IPS DF 6.9 (cell line): ENCODE results near the gene IFT122.

Experiments
- DNase-seq: peaks from one replicate; pipeline ENCODE4 v3.0.0-alpha.2; 2013; ENCODE audit warnings: low read depth, low spot score
- H3K27ac ChIP-seq: one replicate; pipeline ENCODE4 v1.5.1; 2013; ENCODE audit warnings: low read length, control low read depth
- H3K27me3 ChIP-seq: 2 replicates; pipeline ENCODE4 v1.6.1; 2013; ENCODE audit warnings: mild to moderate bottlenecking, low read length; ENCODE audit not compliant: control insufficient read depth, insufficient read depth
- H3K36me3 ChIP-seq: 2 replicates; pipeline ENCODE4 v1.6.1; 2013; ENCODE audit warnings: low read length; ENCODE audit not compliant: control insufficient read depth, insufficient read depth
- H3K4me1 ChIP-seq: 2 replicates; pipeline ENCODE4 v1.6.1; 2013; ENCODE audit warnings: low read length; ENCODE audit not compliant: control insufficient read depth, insufficient read depth
- H3K4me3 ChIP-seq: 2 replicates; pipeline ENCODE4 v1.5.1; 2013; ENCODE audit warnings: mild to moderate bottlenecking, low read length
- H3K9me3 ChIP-seq: 2 replicates; pipeline ENCODE4 v1.6.1; 2013; ENCODE audit warnings: low read length, inconsistent platforms; ENCODE audit not compliant: control insufficient read depth, insufficient read depth
- WGBS: extraction: QIAGEN DNeasy Blood & Tissue Kit; methylation state at CpG from one replicate; pipeline ENCODE4 v1.1.7; 2013; ENCODE audit warnings: mixed read lengths, missing lambda C conversion rate; ENCODE audit not compliant: insufficient read length, insufficient coverage; 5-methylcytosine and 5-hydroxymethylcytosine counted together

Gene IFT122

GRCh38 chr3:129525341-129525968 lies 85.4 kb downstream of the IFT122 start:
- H3K27ac ChIP-seq: no peak overlapping the region
- H3K4me3 ChIP-seq: no peak overlapping the region
- H3K4me1 ChIP-seq: peaks cover 1% of the 10 kb centered on the region
- H3K9me3 ChIP-seq: no peaks in the 10 kb centered on the region
- WGBS: no CpG with 5 or more reads among the region's 8 CpGs
- no peaks in the 10 kb centered on the region for H3K27me3 ChIP-seq
- no peak for DNase-seq
- H3K36me3 ChIP-seq: no peaks in the 10 kb centered on the region

- DNase-seq: no peak
- Histone ChIP-seq H3K4me3 (no peak overlapping the region), H3K27ac (no peak overlapping the region), H3K36me3 (no peaks in the 10 kb centered on the region), H3K9me3 (no peaks in the 10 kb centered on the region), H3K27me3 (no peaks in the 10 kb centered on the region), H3K4me1 (peaks cover 5% of the 10 kb centered on the region)
- WGBS: no CpG with 5 or more reads among the region's 12 CpGs
Observed at GRCh38 chr3:129526121-129526900, 86.3 kb downstream of the IFT122 start.

- Histone ChIP-seq H3K4me3 (no peak overlapping the region), H3K27ac (no peak overlapping the region), H3K36me3 (no peaks in the 10 kb centered on the region), H3K27me3 (no peaks in the 10 kb centered on the region), H3K9me3 (no peaks in the 10 kb centered on the region), H3K4me1 (peaks cover 5% of the 10 kb centered on the region)
- DNase-seq: no peak
- no CpG with 5 or more reads among the region's 11 CpGs for WGBS
Observed at GRCh38 chr3:129527262-129527661, 87.2 kb downstream of the IFT122 start.

- Histone ChIP-seq H3K27ac (no peak within 1 kb of the TSS), H3K4me3 (no peak within 1 kb of the TSS), H3K36me3 (no peaks in the 10 kb centered on the region), H3K27me3 (no peaks in the 10 kb centered on the region), H3K4me1 (peaks cover 5% of the 10 kb centered on the region), H3K9me3 (no peaks in the 10 kb centered on the region)
- WGBS: no CpG with 5 or more reads among the region's 18 CpGs
- no peak for DNase-seq
Observed at GRCh38 chr3:129528589-129529100, 88.6 kb downstream of the IFT122 start, which contains the start of gene RHO. RHO (plus strand) TSS chr3:129528639; CDS start chr3:129528734, 95 bp downstream.

- Histone ChIP-seq H3K27ac (no peak overlapping the region), H3K9me3 (no peaks in the 10 kb centered on the region), H3K36me3 (no peaks in the 10 kb centered on the region), H3K4me3 (no peak overlapping the region), H3K4me1 (peaks cover 5% of the 10 kb centered on the region), H3K27me3 (no peaks in the 10 kb centered on the region)
- no CpG with 5 or more reads among the region's 12 CpGs for WGBS
- no peak for DNase-seq
Observed at GRCh38 chr3:129529436-129530210, 89.6 kb downstream of the IFT122 start.

- Histone ChIP-seq H3K27me3 (no peaks in the 10 kb centered on the region), H3K36me3 (no peaks in the 10 kb centered on the region), H3K4me3 (no peak overlapping the region), H3K4me1 (peaks cover 5% of the 10 kb centered on the region), H3K27ac (no peak overlapping the region), H3K9me3 (no peaks in the 10 kb centered on the region)
- DNase-seq: no peak
- no CpG with 5 or more reads among the region's 6 CpGs for WGBS
Observed at GRCh38 chr3:129530251-129530791, 90.3 kb downstream of the IFT122 start.

GRCh38 chr3:129530821-129531220 lies 90.8 kb downstream of the IFT122 start:
- peaks cover 5% of the 10 kb centered on the region for H3K4me1 ChIP-seq
- H3K4me3 ChIP-seq: no peak overlapping the region
- H3K36me3 ChIP-seq: no peaks in the 10 kb centered on the region
- H3K27ac ChIP-seq: no peak overlapping the region
- no peaks in the 10 kb centered on the region for H3K9me3 ChIP-seq
- no CpG with 5 or more reads among the region's 13 CpGs for WGBS
- no peaks in the 10 kb centered on the region for H3K27me3 ChIP-seq
- DNase-seq: no peak

- Histone ChIP-seq H3K4me3 (no peak overlapping the region), H3K27me3 (no peaks in the 10 kb centered on the region), H3K4me1 (peaks cover 4% of the 10 kb centered on the region), H3K36me3 (no peaks in the 10 kb centered on the region), H3K27ac (no peak overlapping the region), H3K9me3 (no peaks in the 10 kb centered on the region)
- no CpG with 5 or more reads among the region's 11 CpGs for WGBS
- DNase-seq: no peak
Observed at GRCh38 chr3:129531699-129532098, 91.7 kb downstream of the IFT122 start.

- no peaks in the 10 kb centered on the region for H3K36me3 ChIP-seq
- no peaks in the 10 kb centered on the region for H3K9me3 ChIP-seq
- H3K4me1 ChIP-seq: peaks cover 5% of the 10 kb centered on the region
- no peaks in the 10 kb centered on the region for H3K27me3 ChIP-seq
- no peak for DNase-seq
- H3K4me3 ChIP-seq: no peak overlapping the region
- WGBS: no CpG with 5 or more reads among the region's 20 CpGs
- no peak overlapping the region for H3K27ac ChIP-seq
Observed at GRCh38 chr3:129532261-129532660, 92.2 kb downstream of the IFT122 start.

- Histone ChIP-seq H3K4me1 (peaks cover 5% of the 10 kb centered on the region), H3K27ac (no peak overlapping the region), H3K9me3 (no peaks in the 10 kb centered on the region), H3K4me3 (no peak overlapping the region), H3K27me3 (no peaks in the 10 kb centered on the region), H3K36me3 (no peaks in the 10 kb centered on the region)
- WGBS: no CpG with 5 or more reads among the region's 16 CpGs
- no peak for DNase-seq
Observed at GRCh38 chr3:129533406-129533805, 93.4 kb downstream of the IFT122 start.
